Activated gamma-delta T cell (primary cell): ENCODE measurements around the gene ASS1.

ENCODE experiments used
- DNase-seq: peaks from one replicate; lab custom pipeline; 2025; lab: John Stamatoyannopoulos, UW

ASS1 gene

GRCh38 chr9:130418776-130419175, 26.0 kb upstream of the ASS1 start:
- DNase-seq, result no peak

- no peak for DNase-seq
These were observed 25.2 kb upstream of the ASS1 start for GRCh38 chr9:130419521-130420035.

- DNase-seq, result no peak
These were observed 23.5 kb upstream of the ASS1 start for GRCh38 chr9:130421154-130421801.

GRCh38 chr9:130421802-130422276, 22.9 kb upstream of the ASS1 start:
- no peak for DNase-seq

- DNase-seq, result no peak
These were observed 22.2 kb upstream of the ASS1 start for GRCh38 chr9:130422546-130422945.

- no peak for DNase-seq
These were observed 21.5 kb upstream of the ASS1 start for GRCh38 chr9:130423272-130423671.

- DNase-seq, result no peak
These were observed 19.9 kb upstream of the ASS1 start for GRCh38 chr9:130424595-130425454.

- no peak for DNase-seq
These were observed 18.9 kb upstream of the ASS1 start for GRCh38 chr9:130425741-130426466.

GRCh38 chr9:130426467-130426773, 18.3 kb upstream of the ASS1 start:
- DNase-seq, result no peak

- no peak for DNase-seq
These were observed 17.9 kb upstream of the ASS1 start for GRCh38 chr9:130426883-130427282.

- no peak for DNase-seq
These were observed 17.4 kb upstream of the ASS1 start for GRCh38 chr9:130427326-130427725.

- no peak for DNase-seq
These were observed 16.6 kb upstream of the ASS1 start for GRCh38 chr9:130428086-130428665.

- DNase-seq, result no peak
These were observed 15.4 kb upstream of the ASS1 start for GRCh38 chr9:130429381-130429780.

GRCh38 chr9:130429831-130430230, 14.9 kb upstream of the ASS1 start:
- no peak for DNase-seq

- DNase-seq, result no peak
These were observed 14.5 kb upstream of the ASS1 start for GRCh38 chr9:130430232-130430631.

GRCh38 chr9:130430734-130431535, 13.8 kb upstream of the ASS1 start:
- DNase-seq, result no peak

GRCh38 chr9:130431536-130432303, 13.0 kb upstream of the ASS1 start:
- no peak for DNase-seq

GRCh38 chr9:130432362-130432761, 12.4 kb upstream of the ASS1 start:
- DNase-seq, result no peak

- no peak for DNase-seq
These were observed 12.0 kb upstream of the ASS1 start for GRCh38 chr9:130432796-130433167.

- no peak for DNase-seq
These were observed 11.4 kb upstream of the ASS1 start for GRCh38 chr9:130433168-130433946.
